Measurements from ENCODE around the gene HRK. TPM values are rescaled to one million over a fixed set of nuclear protein-coding genes. Genes with fewer than 3 reads are reported as not detected.

Gene HRK
- total and polyA plus RNA-seq, 2 of the 8 experiments (the other 6 are each of a cell fraction or from before 2014, with no cell fraction given): 1.6 to 2.7 TPM

GRCh38 chr12:116880213-116880816, 926 bp downstream of the HRK start:
- Histone ChIP-seq H3K18ac (ENCODE audit: extremely low read depth, low read length) (peak overlapping the region; percentile 25), H3K36me3 (ENCODE audit: control insufficient read depth in 2 of 4, insufficient read depth in 4 of 4, low read length in 3 of 4) (peaks cover 0 to 4% (median 0%) of the 10 kb centered on the region in 4 experiments; a peak in 1 of 8 replicates), H3K23ac (ENCODE audit: insufficient read length) (no peak overlapping the region), H3K9me3 (ENCODE audit: insufficient read depth in 2 of 2, low read depth in 1 of 2, low read length in 1 of 2) (no peaks in the 10 kb centered on the region), H2BK5ac (ENCODE audit: low read depth, low read length) (no peak overlapping the region), H3K4me1 (replicated peaks in 1 of 4; ENCODE audit: control insufficient read depth in 3 of 4, insufficient read depth in 4 of 4, low read length in 3 of 4) (peaks cover 6 to 28% (median 12%) of the 10 kb centered on the region in 4 experiments), H4K91ac (replicated peaks; ENCODE audit: insufficient read length, low read length) (no peak overlapping the region), H2AK5ac (ENCODE audit: low read depth, low read length) (peak overlapping the region; percentile 41; the same call in 1 of the 2 replicates), H3K79me2 (ENCODE audit: control insufficient read depth in 1 of 2, insufficient read depth in 2 of 2, low read length in 2 of 2) (no peaks in the 10 kb centered on the region), H3K4ac (replicated peaks; ENCODE audit: insufficient read length, low read depth, low read length) (no peak overlapping the region), H3K4me3 (ENCODE audit: extremely low read depth in 1 of 4, insufficient read depth in 2 of 4, low read depth in 3 of 4, low read length in 4 of 4) (peak overlapping the region; percentile 46 to 89 (median 62)), H3K27ac (ENCODE audit: low read depth, low read length) (no peak overlapping the region), H4K5ac (ENCODE audit: insufficient read length, low read depth, low read length) (no peak overlapping the region), H4K8ac (ENCODE audit: extremely low read depth, insufficient read depth, low read length) (no peak overlapping the region), H2BK12ac (ENCODE audit: low read depth, low read length) (peak overlapping the region; percentile 10; the same call in 1 of the 2 replicates), H2BK15ac (ENCODE audit: low read length) (0 out of 2 replicates have a peak overlapping the region, but pooled peaks have one; percentile 2), H3K14ac (ENCODE audit: insufficient read length) (no peak overlapping the region), H2BK20ac (ENCODE audit: low read length) (no peak overlapping the region), H3K56ac (replicated peaks; ENCODE audit: insufficient read length, low read depth, low read length) (no peak overlapping the region), H3K23me2 (ENCODE audit: low read depth, low read length) (peaks cover 28% of the 10 kb centered on the region; the same call in 1 of the 2 replicates), H4K20me1 (replicated peaks in 1 of 2; ENCODE audit: control insufficient read depth in 1 of 2, insufficient read depth in 2 of 2, low read length in 2 of 2) (peaks cover 4 to 5% of the 10 kb centered on the region in 2 experiments), H2BK120ac (replicated peaks; ENCODE audit: low read depth, low read length) (no peak overlapping the region), H3K79me1 (ENCODE audit: low read depth, low read length) (no peaks in the 10 kb centered on the region), H2AFZ (ENCODE audit: low read length) (no peak overlapping the region), H3K9ac (replicated peaks in 1 of 4; ENCODE audit: extremely low read depth in 1 of 4, low read depth in 3 of 4, low read length in 3 of 4) (peak overlapping the region in 3 of 4 experiments; percentile 3 to 53 (median 42); a peak in 5 of 7 replicates), H3K4me2 (ENCODE audit: insufficient read depth in 1 of 2, low read depth in 2 of 2, low read length in 2 of 2) (peak overlapping the region; percentile 89 to 98), H3K27me3 (replicated peaks in 1 of 4; ENCODE audit: control insufficient read depth in 3 of 4, extremely low read depth in 1 of 4, insufficient read depth in 3 of 4, low read length in 3 of 4) (peaks cover 43 to 64% (median 58%) of the 10 kb centered on the region in 4 experiments)
- FAIRE-seq: no peak
- TF ChIP-seq EZH2 (IDR thresholded peaks at IDR 0.05; ENCODE audit: low read depth, low read length, severe bottlenecking) (peak; percentile 61), CREB1 (IDR thresholded peaks at IDR 0.05) (no peak), SUZ12 (IDR thresholded peaks at IDR 0.05; ENCODE audit: low read length) (peak; percentile 58), CTBP2 (IDR thresholded peaks at IDR 0.05; ENCODE audit: borderline replicate concordance, insufficient read depth, insufficient read length, low read length) (no peak), RNF2 (IDR thresholded peaks at IDR 0.05; ENCODE audit: borderline replicate concordance, low read depth, low read length, missing control alignments, poor library complexity, severe bottlenecking) (peak; percentile 69)
- 4% methylated on average over 20 of the region's 21 CpGs; no CpG with 5 or more reads in 1 of the 2 experiments for WGBS, 2 experiments (ENCODE audit: extremely low coverage in 1 of 2, insufficient coverage in 1 of 2, insufficient read length in 1 of 2, insufficient replicate concordance in 2 of 2, low coverage in 1 of 2, low lambda C conversion rate in 2 of 2, missing lambda C conversion rate in 1 of 2)
- DNase-seq (ENCODE audit: low read depth in 1 of 2, low spot score in 2 of 2): no peak
- CTCF ChIA-PET (ENCODE audit: partially characterized antibody): interaction anchor here (0.5 to 1.9 kb wide), 7 partner anchors 10 to 271 kb away, joined by 3 to 6 read pairs (median 3); no protein-coding TSS in a partner anchor
- POLR2A ChIA-PET (ENCODE audit: partially characterized antibody): interaction anchor here (0.6 to 3.7 kb wide), 9 partner anchors 10 to 174 kb away, joined by 3 to 17 read pairs (median 3); partner anchors contain the start of gene FBXW8
